Stimulated activated CD8-positive, alpha-beta memory T cell treated with anti-CD3 and anti-CD28 coated beads, Interleukin-4, amount 100 ng/mL, for 4 hours (primary cell): ENCODE results near the gene P3H4.

ENCODE experiments used
- DNase-seq, 2 donors: peaks; one replicate each; pipeline ENCODE4 v3.0.0-alpha.2; 2020; ENCODE audit warnings: low read depth in 2 of 2, low spot score in 1 of 2

Gene P3H4

DNA sequence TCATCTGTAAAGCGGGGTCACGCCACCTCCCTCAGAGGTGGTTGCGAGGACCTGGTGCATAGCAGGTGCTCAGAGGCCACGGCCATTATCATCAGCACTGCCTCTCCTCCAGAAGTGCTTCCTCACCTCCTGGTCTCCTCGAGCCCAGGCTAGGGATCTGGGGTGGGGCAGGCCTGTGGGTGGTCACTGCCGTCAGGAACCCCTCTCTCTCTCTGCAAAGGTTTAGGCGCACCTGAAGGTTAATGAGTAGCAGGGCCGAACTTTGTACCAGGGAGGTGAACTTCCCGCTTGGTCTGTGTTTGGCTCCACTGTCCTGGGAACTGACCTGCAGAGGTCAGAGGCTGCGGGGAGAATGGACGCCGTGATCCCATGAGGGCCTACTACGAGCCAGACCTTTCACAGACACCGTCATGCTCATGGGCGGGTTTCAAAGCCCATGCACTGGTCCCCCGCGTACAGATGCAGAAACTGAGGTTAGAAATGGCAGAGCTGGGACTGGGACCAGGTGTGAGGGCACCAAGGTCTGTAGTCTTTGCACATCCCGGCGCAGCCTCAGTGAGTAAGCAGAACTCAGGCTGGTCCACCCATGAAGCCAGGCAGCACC, 39.1 kb downstream of the P3H4 start:
- DNase-seq: no peak

DNA sequence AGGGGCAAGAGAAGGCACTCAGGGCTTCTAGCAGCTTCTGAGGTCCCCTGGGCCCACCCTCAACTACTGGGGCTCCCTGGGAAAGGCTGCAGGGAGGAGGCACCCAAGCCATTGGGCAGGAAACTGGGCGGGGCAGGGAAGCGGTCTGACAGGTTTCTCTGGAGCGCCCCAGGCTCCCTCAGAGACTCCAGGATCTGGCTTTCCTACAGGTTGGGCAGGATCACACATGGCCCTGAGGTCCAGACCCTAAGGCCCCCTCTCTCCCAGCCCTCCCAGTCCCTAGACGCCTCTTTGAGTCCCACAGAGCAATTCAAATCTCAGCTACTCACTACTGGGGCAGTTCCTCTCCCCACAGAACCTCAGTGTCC, 39.5 kb downstream of the P3H4 start:
- DNase-seq: no peak

GRCh38 chr17:41771389-41772206, 40.2 kb downstream of the P3H4 start:
- DNase-seq: no peak

- DNase-seq: no peak
Measured at GRCh38 chr17:41769985-41770384, 41.8 kb downstream of the P3H4 start.

DNA sequence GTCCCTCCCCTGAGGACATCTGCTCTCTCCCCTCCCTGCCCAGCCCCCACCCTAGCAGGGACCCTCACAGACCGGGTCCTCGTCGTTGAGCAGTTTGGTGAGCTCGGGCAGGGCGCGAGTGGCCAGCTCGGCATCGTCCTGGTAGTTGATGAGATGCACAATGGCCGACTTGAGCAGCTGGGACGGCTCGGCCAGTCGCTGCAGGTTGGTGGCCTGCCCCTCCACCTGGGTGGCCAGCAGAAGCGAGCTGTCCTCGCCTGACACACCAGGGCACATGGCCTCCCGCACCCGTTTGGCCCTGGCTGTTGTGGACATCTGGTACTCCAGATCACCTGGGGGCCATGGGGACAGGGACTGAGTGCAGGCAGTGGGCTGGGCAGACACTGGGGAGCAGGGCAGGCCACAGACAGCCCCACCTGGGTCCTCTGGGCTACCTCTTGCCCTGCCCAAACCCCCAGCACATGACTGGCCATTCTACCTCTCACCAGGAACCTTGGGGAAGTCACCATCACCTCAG, 42.3 kb downstream of the P3H4 start:
- no peak for DNase-seq

DNA sequence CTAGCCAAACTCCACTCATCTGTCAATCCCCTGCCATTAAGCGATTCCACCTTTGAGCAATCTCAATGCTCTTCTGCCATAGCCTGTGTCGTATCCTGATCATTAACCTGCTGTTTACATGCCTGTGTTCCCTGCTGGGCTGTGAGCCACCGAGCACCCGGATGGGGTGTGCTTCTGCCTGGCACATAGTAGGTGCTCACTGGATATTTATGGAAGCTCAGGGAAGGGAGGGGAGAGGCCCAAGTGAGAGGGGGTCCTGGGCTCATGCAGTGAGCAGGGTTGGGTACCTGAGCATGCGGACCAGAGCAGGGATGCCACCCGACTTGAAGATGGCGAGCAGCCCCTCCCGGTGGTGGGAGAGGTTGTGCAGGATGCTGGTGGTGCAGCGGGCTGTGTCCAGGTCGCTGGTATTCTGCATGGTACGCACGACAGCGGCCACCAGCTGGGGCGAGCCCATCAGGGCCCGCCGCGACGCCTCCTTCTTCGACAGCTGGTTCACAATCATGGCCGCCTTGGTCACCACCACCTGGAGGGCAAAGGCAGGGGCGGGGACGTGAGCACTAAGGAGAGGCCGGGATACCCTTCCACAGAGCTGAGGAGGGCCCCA, 43.0 kb downstream of the P3H4 start:
- DNase-seq: no peak

- DNase-seq: no peak
Measured at GRCh38 chr17:41767324-41768042, 44.3 kb downstream of the P3H4 start.

DNA sequence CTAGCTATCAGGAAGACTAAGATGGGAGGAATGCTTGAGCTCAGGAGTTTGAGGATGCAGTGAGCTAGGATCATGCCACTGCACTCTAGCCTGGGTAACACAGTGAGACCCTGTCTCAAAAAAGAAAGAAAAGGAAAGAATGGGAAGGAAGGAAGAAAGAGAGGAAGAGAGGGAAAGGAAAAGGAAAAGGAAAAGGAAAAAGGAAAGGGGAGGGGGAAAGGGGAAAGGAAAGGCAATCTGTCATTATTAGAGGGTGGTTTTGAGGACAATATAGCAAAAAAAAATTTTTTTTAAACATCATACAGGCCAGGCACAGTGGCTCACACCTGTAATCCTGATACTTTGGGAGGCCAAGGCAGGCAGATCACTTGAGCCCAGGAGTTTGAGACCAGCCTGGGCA, 45.6 kb downstream of the P3H4 start:
- DNase-seq: no peak

DNA sequence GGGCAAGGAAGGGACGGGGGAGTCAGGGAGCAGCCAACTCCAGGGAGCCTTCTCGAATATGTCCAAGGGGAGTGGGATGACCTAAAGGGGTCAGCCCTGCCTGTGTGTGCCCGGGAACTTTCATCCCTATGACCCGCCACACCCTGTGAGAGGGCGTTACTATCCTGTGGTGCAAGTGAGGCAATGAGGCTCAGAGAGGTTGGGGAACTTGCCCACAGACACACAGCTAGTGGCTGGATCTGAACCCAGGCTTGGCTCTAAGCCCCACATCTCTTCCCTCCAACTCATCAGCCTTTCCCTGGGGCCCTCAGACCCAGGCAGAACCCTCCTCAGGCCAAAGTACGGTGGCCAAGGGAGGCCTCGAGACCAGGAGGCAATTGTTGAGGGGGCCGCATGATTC, 48.4 kb downstream of the P3H4 start:
- no peak for DNase-seq

DNA sequence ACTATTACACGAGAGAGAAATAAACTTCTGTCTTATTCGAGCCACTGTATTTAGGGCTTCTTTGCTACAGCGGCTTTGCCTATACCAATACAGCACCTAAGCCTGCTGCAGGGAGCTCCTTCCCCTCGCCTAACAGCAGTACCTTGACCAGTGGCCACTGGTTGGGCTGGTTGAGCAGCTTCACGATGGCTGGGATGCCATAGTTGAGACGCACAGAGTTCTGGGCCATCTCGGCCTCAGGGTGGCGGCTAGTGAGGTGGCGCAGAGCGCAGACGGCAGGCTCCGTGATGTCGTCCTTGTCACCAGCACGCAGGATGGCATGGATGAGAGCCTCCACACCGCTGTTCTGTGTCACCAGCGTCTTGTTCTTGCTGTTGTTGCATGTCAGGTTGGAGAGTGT, 48.9 kb downstream of the P3H4 start:
- DNase-seq: no peak

- no peak for DNase-seq
Measured at GRCh38 chr17:41762391-41762790, 49.4 kb downstream of the P3H4 start.

- no peak for DNase-seq
Measured at GRCh38 chr17:41760878-41761277, 50.9 kb downstream of the P3H4 start.

DNA sequence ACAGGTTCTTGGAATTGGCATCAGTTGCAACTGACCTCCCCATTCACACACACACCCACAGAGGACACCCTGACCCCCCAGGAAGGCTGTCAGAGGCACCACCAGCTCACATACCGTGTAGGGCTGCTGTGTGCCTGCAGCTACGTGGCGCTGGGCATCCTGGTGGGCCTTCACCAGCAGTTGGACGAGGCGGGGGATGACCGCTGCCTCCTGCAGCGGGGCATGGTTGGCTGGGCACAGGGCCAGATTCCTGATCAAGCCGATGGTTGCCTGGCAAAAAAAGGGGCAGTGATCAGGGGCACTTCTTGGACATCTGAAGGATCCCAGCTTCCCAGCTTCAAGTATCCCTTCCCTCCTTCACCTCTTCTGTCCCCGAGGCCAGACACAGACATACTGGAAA, 53.1 kb downstream of the P3H4 start:
- no peak for DNase-seq

- DNase-seq: no peak
Measured at GRCh38 chr17:41754066-41754465, 57.7 kb downstream of the P3H4 start.
